NCI-H345 treated with DMSO at 0.1 percent for 48 hours (cell line): ENCODE measurements around the gene CLEC18B.
"Not testable (repeated sequence)": the region's sequence is repeated elsewhere in the genome, so short reads cannot be mapped to it uniquely, and the experiment has no call there.

Experiments
- DNase-seq: peaks from one replicate; lab custom pipeline; 2025; ENCODE audit not compliant: unreplicated experiment; lab: John Stamatoyannopoulos, UW

CLEC18B gene

GRCh38 chr16:74409185-74409981, 11.9 kb downstream of the CLEC18B start:
- DNase-seq: not testable (repeated sequence)

- DNase-seq: not testable (repeated sequence)
Observed at GRCh38 chr16:74407362-74407705, 13.9 kb downstream of the CLEC18B start.

DNA sequence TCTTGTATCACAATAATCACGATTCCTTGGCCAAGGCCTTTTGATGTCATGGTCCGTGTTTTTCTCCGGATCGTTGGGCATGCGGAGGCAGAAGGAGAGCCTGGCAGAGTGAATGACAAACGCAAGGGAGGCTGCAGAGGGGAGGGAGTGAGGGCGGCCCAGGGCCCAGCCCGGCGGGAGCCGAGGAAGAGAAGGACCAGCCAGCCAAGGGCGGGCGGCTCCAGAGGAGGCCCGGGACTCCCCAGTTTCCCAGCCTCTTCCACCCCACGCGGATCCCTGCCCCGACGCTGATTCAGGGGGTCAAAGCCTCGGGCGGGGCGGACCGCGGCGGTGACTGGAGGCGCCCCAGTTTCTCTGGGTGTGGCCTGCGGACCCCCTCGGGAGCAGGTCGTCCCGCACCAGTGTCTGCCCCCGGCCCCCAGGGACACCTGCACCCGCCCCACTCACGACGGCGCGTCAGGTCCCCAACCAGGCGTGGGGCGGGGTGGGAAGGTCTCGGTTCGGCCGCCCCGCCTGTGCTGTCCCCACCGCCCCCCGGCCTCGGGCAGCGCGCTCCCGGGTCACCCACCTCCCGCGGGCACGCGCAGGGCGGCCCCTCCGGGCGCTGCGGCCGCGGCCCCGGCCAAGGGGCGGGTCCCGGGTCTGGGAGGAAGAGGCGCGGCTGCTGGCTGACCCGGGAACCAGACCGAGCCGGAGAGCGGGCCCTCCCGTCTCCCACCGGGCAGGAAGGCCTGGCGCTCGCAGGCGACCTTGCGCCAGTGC, 14.5 kb downstream of the CLEC18B start:
- DNase-seq: not testable (repeated sequence)

- not testable (repeated sequence) for DNase-seq
Observed at GRCh38 chr16:74404148-74404933, 16.9 kb downstream of the CLEC18B start.

GRCh38 chr16:74400238-74400637, 21.0 kb downstream of the CLEC18B start:
- DNase-seq: not testable (repeated sequence)

GRCh38 chr16:74398212-74398895, 22.9 kb downstream of the CLEC18B start:
- not testable (repeated sequence) for DNase-seq

DNA sequence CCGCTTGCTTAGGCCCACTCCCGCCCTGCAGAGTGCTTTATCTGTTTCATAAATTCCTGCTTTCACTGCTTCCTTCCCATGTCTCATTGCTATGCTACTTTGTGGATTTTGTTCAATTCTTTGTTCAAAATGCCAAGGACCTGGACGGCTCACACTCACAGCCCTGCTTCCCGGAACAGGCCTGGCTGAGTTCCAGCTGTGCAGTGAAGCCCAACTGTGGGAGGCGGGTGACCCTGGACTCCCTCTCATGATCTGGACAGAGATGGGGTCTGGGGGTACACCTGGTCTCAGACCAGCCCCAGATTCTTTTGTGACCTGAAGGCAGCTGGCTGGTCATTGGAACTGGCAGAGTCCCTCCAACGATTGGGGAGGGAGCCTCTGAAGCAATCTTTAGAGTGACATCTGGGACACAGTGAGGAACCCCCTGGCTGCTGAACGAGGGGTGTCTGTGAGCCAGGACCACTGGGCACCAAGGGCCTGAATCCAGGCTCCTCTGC, 24.7 kb downstream of the CLEC18B start:
- DNase-seq: not testable (repeated sequence)

GRCh38 chr16:74394604-74395003, 26.7 kb downstream of the CLEC18B start:
- not testable (repeated sequence) for DNase-seq

- DNase-seq: not testable (repeated sequence)
Observed at GRCh38 chr16:74394131-74394530, 27.1 kb downstream of the CLEC18B start.

GRCh38 chr16:74391454-74392050, 29.7 kb downstream of the CLEC18B start:
- DNase-seq: not testable (repeated sequence)

DNA sequence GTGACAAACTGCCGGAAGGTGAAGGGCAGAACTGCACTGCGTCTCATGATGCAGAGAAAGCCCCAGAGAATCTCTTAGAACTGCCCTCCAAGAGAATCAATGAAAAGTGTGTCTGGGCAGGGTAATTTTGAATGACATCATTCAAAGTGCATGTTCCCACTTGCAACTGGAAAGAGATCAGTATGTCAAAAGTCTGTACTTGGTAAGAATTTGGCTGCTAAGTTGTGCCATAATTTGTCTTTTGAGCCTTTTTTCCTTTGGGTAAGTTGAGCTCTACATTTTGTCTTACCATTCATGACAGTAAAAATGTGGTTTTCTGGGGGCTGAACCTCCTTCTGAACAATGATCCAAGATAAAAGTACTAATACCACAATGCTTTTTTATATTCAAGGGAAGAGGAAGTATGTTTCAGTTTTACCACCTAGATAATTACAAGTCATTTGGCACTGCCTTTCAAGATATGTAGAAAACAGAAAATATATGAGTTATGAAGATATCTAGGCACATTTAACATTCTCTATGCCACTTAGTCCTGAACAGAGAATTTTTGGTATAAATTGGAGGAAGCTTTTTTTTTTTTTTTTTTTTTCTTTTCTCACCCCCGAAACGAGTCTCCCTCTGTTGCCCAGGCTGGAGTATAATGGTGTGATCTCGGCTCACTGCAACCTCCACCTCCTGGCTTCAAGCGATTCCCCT, 38.8 kb downstream of the CLEC18B start:
- not testable (repeated sequence) for DNase-seq

- not testable (repeated sequence) for DNase-seq
Observed at GRCh38 chr16:74373847-74374184, 47.5 kb downstream of the CLEC18B start.

GRCh38 chr16:74372953-74373846, 48.1 kb downstream of the CLEC18B start:
- DNase-seq: no peak

DNA sequence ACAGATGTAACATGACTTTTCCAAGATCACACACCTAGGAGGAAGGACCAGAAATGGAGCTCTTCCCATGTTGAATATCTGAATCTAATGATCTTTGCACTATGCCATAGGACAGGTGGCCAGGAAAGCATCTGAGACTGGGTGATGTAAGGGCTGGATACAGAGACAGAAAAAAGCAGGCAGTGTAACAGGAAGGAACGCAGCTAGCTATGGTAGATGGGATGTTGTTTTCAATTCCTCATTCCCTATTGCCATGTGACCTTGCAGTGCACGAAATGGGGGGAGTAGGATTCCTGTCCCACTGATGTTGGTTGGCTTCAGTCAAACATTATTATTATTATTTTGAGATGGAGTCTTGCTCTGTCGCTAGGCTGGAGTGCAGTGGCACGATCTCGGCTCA, 48.9 kb downstream of the CLEC18B start:
- DNase-seq: no peak

- not testable (repeated sequence) for DNase-seq
Observed at GRCh38 chr16:74370338-74371135, 50.7 kb downstream of the CLEC18B start.

GRCh38 chr16:74368002-74368911, 53.0 kb downstream of the CLEC18B start:
- DNase-seq: peak; percentile 46

DNA sequence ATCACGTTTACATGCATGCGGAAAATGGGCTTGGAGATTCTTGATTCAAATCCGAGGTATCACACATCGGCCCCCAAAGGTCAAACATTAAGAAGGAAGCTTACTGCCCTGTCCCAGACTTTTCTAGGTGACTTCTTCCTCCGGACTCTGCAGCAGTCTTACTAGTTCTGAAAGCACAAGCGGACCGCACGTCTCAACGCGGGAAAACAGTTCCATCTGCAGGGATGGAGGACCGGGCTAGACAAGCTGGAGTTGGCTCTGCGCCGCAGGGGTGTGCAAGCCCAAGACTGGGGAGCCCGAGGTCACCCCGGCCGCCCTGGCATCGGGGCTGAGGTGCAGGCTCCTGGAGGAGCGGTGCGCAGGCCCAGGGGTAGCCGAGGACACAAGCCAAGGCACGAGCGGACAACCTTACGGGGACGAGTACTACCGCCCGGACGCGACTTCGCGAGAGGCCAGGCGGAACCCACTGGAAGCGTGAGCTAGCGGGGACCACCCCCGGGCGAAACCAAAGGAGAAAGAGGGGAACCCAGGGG, 53.7 kb downstream of the CLEC18B start:
- DNase-seq: not testable (repeated sequence)
